Breast epithelium (tissue), 4 donors: Measurements from ENCODE around the gene TRPT1. TPM values are rescaled to one million over a fixed set of nuclear protein-coding genes. Genes with fewer than 3 reads are reported as not detected.

ENCODE experiments used
- DNase-seq, 2 donors: peaks; one replicate each; pipeline ENCODE4 v3.0.0-alpha.2; 2019; ENCODE audit warnings: low spot score in 2 of 2
- H3K27ac ChIP-seq, 2 donors: fragments of 200-600 bp; sonication (generic) in 1 of 2; one replicate each; pipeline ENCODE4 v1.5.1; 2016 to 2019; ENCODE audit warnings: mild to moderate bottlenecking in 1 of 2
- H3K27me3 ChIP-seq, 2 donors: fragments of 200-600 bp; sonication (generic) in 1 of 2; one replicate each; pipeline versions ENCODE4 v1.5.1 to v1.6.0; 2017 to 2019; ENCODE audit warnings: control low read depth in 1 of 2, mild to moderate bottlenecking in 1 of 2
- H3K36me3 ChIP-seq: fragments of 200-600 bp; one replicate; pipeline ENCODE4 v1.5.1; 2019
- H3K4me1 ChIP-seq, 2 donors: fragments of 200-600 bp; sonication (generic); one replicate each; pipeline ENCODE4 v1.5.1; 2016 to 2019; ENCODE audit warnings: control low read depth in 1 of 2
- H3K4me3 ChIP-seq, 3 donors: fragments of 200-600 bp; sonication (generic); 1 replicate in 2 of 3; 2 replicates in 1 of 3; pipeline ENCODE4 v1.5.1; 2016 to 2019; ENCODE audit warnings: mild to moderate bottlenecking in 3 of 3, moderate library complexity in 2 of 3
- H3K9me3 ChIP-seq, 2 donors: fragments of 200-600 bp; sonication (generic) in 1 of 2; one replicate each; pipeline ENCODE4 v1.5.1; 2016 to 2019; ENCODE audit warnings: control low read depth in 1 of 2
- POLR2A ChIP-seq: fragments of 450-650 bp; IDR thresholded peaks from one replicate; pipeline ENCODE4 v1.6.1; 2016; ENCODE audit warnings: antibody characterized with exemption, mild to moderate bottlenecking, moderate library complexity
- POLR2AphosphoS5 ChIP-seq, 3 donors: sonication (generic); formaldehyde crosslinking; IDR thresholded peaks; one replicate each; pipeline ENCODE4 v1.6.1; 2017; ENCODE audit warnings: antibody characterized with exemption in 3 of 3
- intact Hi-C: fragments of 100-400 bp; cut with DNase I; formaldehyde crosslinking; loops from one replicate; pipeline ENCODE4 v1.15.1; 2023; ENCODE audit warnings: low total_unique reads
- total RNA-seq, 3 donors: library from RNA; depleted of rRNA; stranded (reverse); fragments of >200 nt; gene quantifications; one replicate each; pipeline ENCODE4 v1.1.0, GENCODE V29; 2016
- TF ChIP-seq, protein P1 (sequence below), 3 donors: fragments of 450-650 bp; IDR thresholded peaks; one replicate each; pipeline ENCODE4 v1.5.1; 2016 to 2017; ENCODE audit warnings: antibody characterized with exemption in 3 of 3, mild to moderate bottlenecking in 3 of 3, moderate library complexity in 3 of 3

Gene TRPT1
- total RNA-seq, 3 donors from 2014 or later: 42.9 to 54.1 (median 51.1) TPM

DNA sequence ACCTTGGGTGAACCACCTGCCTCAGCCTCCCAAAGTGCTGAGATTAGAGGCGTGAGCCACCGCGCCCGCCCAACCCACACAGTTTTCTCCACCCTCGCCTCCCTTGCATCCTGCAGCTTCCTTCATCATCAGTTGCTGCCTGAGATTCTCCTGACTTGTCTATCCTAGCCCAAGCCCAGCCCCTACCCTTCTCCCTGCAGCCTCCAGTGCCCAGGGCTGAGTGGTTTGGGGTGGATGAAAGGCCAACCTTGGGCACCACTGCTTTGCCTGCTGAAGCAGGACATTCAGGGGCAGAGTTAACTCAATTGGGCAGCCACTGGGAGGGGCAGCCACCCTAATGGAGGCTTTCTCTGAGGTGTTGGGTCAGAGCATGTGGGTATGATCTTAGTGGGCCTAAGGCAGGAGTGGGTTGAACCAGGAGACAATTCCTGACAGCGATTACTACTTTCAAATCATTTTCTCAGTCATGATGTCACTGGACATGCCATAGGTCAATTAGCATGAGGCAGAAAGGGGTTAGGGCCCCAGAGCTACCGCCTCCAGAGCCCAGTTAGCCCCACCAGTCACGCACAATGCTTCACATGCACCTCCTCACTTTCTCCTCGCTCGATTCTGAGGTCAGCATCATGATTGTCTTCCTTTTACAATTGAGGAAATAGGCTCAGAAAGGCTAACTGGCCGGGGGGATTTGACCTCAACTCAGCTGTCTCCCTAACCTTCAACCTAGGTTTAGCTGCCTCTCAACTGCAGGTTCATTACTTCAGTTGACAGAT, 13.9 kb upstream of the TRPT1 start:
- H3K36me3 ChIP-seq: no peaks in the 10 kb centered on the region
- H3K27ac ChIP-seq: peak overlapping the region; percentile 100
- intact Hi-C loops: no loop called here
- H3K27me3 ChIP-seq: no peaks in the 10 kb centered on the region
- no peaks in the 10 kb centered on the region for H3K9me3 ChIP-seq
- peaks cover 4 to 13% of the 10 kb centered on the region in 2 donors for H3K4me1 ChIP-seq
- H3K4me3 ChIP-seq: peak overlapping the region; percentile 83 to 92 (median 87)
- DNase-seq: no peak
- TF ChIP-seq POLR2AphosphoS5 (IDR thresholded peaks at IDR 0.05): no peak
- TF ChIP-seq, protein P1, sequence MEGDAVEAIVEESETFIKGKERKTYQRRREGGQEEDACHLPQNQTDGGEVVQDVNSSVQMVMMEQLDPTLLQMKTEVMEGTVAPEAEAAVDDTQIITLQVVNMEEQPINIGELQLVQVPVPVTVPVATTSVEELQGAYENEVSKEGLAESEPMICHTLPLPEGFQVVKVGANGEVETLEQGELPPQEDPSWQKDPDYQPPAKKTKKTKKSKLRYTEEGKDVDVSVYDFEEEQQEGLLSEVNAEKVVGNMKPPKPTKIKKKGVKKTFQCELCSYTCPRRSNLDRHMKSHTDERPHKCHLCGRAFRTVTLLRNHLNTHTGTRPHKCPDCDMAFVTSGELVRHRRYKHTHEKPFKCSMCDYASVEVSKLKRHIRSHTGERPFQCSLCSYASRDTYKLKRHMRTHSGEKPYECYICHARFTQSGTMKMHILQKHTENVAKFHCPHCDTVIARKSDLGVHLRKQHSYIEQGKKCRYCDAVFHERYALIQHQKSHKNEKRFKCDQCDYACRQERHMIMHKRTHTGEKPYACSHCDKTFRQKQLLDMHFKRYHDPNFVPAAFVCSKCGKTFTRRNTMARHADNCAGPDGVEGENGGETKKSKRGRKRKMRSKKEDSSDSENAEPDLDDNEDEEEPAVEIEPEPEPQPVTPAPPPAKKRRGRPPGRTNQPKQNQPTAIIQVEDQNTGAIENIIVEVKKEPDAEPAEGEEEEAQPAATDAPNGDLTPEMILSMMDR (IDR thresholded peaks at IDR 0.05): no peak
- TF ChIP-seq POLR2A: no peak

DNA sequence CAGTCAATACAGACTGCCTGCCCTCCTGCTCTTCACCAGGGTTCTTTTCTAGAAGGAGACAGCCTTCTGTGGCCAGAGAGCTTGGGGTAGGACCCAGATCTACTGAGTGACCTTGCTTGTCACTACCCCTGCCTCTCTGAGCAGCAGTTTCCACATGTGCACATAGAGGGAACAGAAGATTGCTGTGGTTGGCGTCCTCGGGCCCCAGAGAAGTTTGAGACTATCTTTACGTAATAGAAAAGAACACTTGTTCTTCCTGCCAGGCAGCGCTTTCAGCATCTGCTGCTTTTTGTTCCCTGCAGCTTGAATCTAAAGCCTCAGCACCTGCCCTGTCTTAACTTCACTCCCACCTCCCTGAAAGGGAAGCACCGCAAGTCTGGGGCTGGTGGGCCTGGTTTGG, 13.0 kb upstream of the TRPT1 start:
- H3K9me3 ChIP-seq: no peaks in the 10 kb centered on the region
- H3K4me1 ChIP-seq: peaks cover 6 to 12% of the 10 kb centered on the region in 2 donors
- no peak for DNase-seq
- H3K27ac ChIP-seq: peak overlapping the region; percentile 61 to 100
- TF ChIP-seq POLR2AphosphoS5 (IDR thresholded peaks at IDR 0.05) (no peak), POLR2A (no peak)
- TF ChIP-seq, protein P1 (IDR thresholded peaks at IDR 0.05): no peak
- H3K27me3 ChIP-seq: no peaks in the 10 kb centered on the region
- no peak overlapping the region for H3K4me3 ChIP-seq
- H3K36me3 ChIP-seq: no peaks in the 10 kb centered on the region
- intact Hi-C loops: no loop called here

DNA sequence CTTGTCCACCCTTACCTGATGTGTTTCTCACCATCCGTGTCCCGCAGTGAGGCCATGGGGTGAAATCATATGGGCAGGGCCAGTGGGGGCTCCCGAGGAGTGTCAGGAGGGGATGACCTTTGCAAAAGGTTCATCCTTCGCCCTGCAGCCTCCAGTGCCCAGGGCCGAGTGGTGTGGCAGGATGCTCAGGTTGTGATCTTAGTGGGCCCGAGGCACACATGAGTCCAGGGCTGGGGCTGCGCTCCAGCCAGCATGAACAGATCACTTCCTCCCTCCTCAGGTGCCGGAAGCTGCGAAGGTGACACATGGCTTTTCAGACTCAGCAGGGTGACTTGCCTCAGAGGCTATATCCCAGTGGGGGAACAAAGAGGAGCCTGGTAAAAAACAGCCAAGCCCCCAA, 12.1 kb upstream of the TRPT1 start:
- Histone ChIP-seq H3K27me3 (no peaks in the 10 kb centered on the region), H3K27ac (peak overlapping the region; percentile 61 to 100), H3K36me3 (no peaks in the 10 kb centered on the region), H3K4me1 (peaks cover 12 to 16% of the 10 kb centered on the region in 2 donors), H3K9me3 (no peaks in the 10 kb centered on the region), H3K4me3 (no peak overlapping the region)
- intact Hi-C loops: no loop called here
- no peak for DNase-seq
- TF ChIP-seq POLR2A (no peak), POLR2AphosphoS5 (IDR thresholded peaks at IDR 0.05) (no peak)
- TF ChIP-seq, protein P1 (IDR thresholded peaks at IDR 0.05): no peak

DNA sequence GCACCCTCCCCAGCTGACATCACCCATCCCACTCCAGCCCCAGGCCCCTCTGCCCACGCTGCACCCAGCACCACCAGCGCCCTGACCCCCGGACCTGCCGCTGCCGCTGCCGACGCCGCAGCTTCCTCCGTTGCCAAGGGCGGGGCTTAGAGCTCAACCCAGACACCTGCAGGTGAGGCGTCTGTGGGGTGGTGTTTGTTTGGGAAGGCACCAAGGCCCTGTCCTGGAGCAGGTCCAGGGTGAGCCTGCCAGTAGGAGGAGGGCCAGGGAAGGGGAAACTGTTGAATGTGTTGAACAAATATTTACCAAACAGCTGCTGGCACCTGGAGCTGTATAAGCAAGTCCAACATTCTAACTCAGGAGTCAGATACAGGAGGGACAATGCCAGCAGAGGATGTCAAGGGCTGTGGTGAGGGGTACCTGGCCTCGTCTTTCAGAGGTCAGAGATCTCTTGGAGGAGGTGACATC, 11.5 kb upstream of the TRPT1 start:
- H3K36me3 ChIP-seq: no peaks in the 10 kb centered on the region
- peaks cover 12 to 16% of the 10 kb centered on the region in 2 donors for H3K4me1 ChIP-seq
- no peaks in the 10 kb centered on the region for H3K27me3 ChIP-seq
- intact Hi-C loops: no loop called here
- peak in 1 of 3 donors; percentile 10 for TF ChIP-seq POLR2AphosphoS5 (IDR thresholded peaks at IDR 0.05)
- TF ChIP-seq POLR2A: no peak
- peak; percentile 87 to 92 for DNase-seq
- H3K27ac ChIP-seq: peak overlapping the region; percentile 61 to 100
- H3K9me3 ChIP-seq: no peaks in the 10 kb centered on the region
- peak overlapping the region in 2 of 3 donors; percentile 3 to 26 for H3K4me3 ChIP-seq

DNA sequence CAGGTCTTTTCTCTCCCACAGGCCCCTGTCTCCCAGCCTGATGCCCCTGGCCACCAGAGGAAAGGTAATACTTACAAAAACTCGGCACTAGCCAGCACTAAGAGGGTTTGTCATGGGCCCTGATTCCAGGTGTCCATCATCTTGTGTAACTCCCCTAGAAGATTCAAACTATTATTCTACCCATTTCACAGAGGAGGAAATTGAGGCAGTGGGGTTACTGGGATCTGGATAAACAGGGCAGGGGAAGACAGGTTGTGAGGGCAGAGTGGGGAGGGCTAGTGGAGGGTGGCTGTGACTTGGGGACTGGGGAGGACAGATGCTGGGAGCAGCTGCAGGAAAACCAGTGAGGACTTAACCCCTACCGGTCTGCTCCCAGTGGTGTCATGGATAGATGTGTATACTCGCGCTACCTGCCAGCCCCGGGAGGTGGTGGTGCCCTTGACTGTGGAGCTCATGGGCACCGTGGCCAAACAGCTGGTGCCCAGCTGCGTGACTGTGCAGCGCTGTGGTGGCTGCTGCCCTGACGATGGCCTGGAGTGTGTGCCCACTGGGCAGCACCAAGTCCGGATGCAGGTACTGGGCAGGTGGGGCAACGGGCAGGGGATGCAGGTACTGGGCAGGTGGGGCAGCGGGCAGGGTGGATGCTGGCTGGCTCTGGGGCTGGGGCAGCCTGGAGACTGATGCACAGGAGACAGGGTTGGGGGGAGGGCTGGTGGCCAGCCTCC, 9.6 kb upstream of the TRPT1 start:
- H3K27me3 ChIP-seq: no peaks in the 10 kb centered on the region
- DNase-seq: no peak
- peak overlapping the region; percentile 78 to 94 for H3K27ac ChIP-seq

More for the DNA sequence above, 9.6 kb upstream of the TRPT1 start:
- TF ChIP-seq POLR2AphosphoS5 (IDR thresholded peaks at IDR 0.05): no peak
- H3K4me1 ChIP-seq: peaks cover 12 to 16% of the 10 kb centered on the region in 2 donors
- H3K36me3 ChIP-seq: no peaks in the 10 kb centered on the region
- intact Hi-C loops: no loop called here
- H3K9me3 ChIP-seq: no peaks in the 10 kb centered on the region
- H3K4me3 ChIP-seq: peak overlapping the region; percentile 71 to 96 (median 75)
